ENCODE data around the gene DEFB132. TPM values are rescaled to one million over a fixed set of nuclear protein-coding genes. Genes with fewer than 3 reads are reported as not detected.

The DEFB132 gene
- total and polyA plus RNA-seq, 2 donors (not counting 3 experiments of a cell fraction or from before 2014, with no cell fraction given) = not detected

- FAIRE-seq (no peak), DNase-seq (ENCODE audit: low read depth, low spot score) (no peak)
- no peak overlapping the region for H3K4me3 ChIP-seq (replicated peaks in 1 of 3; ENCODE audit: insufficient read depth in 1 of 3, low read depth in 1 of 3, low read length in 3 of 3)
- BruUV-seq (replicated peaks) = no TSS peak
- intact Hi-C loops (cut with micrococcal nuclease) = no loop called here
- TF ChIP-seq POLR2AphosphoS5 (IDR thresholded peaks at IDR 0.05; ENCODE audit: insufficient read depth, low read depth, low read length) (no peak), POLR2A (IDR thresholded peaks at IDR 0.05; ENCODE audit: low read depth, low read length) (no peak), EZH2 (IDR thresholded peaks at IDR 0.05; ENCODE audit: borderline replicate concordance, low read depth, low read length, severe bottlenecking) (no peak), GATA2 (IDR thresholded peaks at IDR 0.05; ENCODE audit: insufficient read depth, insufficient read length, low read depth, low read length) (no peak), JUN (IDR thresholded peaks at IDR 0.05; ENCODE audit: borderline replicate concordance, insufficient read depth, insufficient read length, low read depth) (no peak), FOS (IDR thresholded peaks at IDR 0.05; ENCODE audit: borderline replicate concordance, insufficient read depth, low read length) (no peak), MYC (IDR thresholded peaks at IDR 0.05; ENCODE audit: low read depth, low read length) (no peak), MAX (IDR thresholded peaks at IDR 0.05; ENCODE audit: insufficient read depth, insufficient read length) (no peak), CTCF (IDR thresholded peaks at IDR 0.05; ENCODE audit: extremely low read depth in 1 of 2, insufficient read depth in 1 of 2, low read depth in 1 of 2, low read length in 2 of 2) (no peak)
- H3K9me1 ChIP-seq (replicated peaks; ENCODE audit: control insufficient read depth, extremely low read depth, insufficient read depth, low read length) = no peaks in the 10 kb centered on the region
- no peaks in the 10 kb centered on the region for H3K79me2 ChIP-seq (ENCODE audit: control insufficient read depth, insufficient read depth, low read length)
- peaks cover 2 to 10% of the 10 kb centered on the region in 2 experiments for H3K27me3 ChIP-seq (ENCODE audit: control insufficient read depth in 2 of 2, insufficient read depth in 2 of 2, low read length in 2 of 2)
- H3K4me1 ChIP-seq (ENCODE audit: control insufficient read depth, extremely low read depth, insufficient read depth, low read length) = no peaks in the 10 kb centered on the region
- H3K27ac ChIP-seq (ENCODE audit: insufficient read depth, low read depth, low read length) = no peak overlapping the region
- H3K4me2 ChIP-seq (ENCODE audit: insufficient read depth, low read length) = no peak overlapping the region
- CTCF ChIA-PET = no interaction called here
- no peaks in the 10 kb centered on the region for H4K20me1 ChIP-seq (replicated peaks; ENCODE audit: control insufficient read depth, extremely low read depth, insufficient read depth, low read length)
- no peak overlapping the region for H2AFZ ChIP-seq (ENCODE audit: low read depth, low read length)
- no peaks in the 10 kb centered on the region for H3K36me3 ChIP-seq (ENCODE audit: control insufficient read depth in 2 of 2, extremely low read depth in 1 of 2, insufficient read depth in 2 of 2, low read length in 2 of 2)
- H3K9ac ChIP-seq (replicated peaks; ENCODE audit: extremely low read depth, insufficient read depth, low read length) = no peak overlapping the region
- POLR2A ChIA-PET = no interaction called here
- dilution Hi-C loops (cut with MboI; ENCODE audit: extremely low pct_ligation_motif_present, low sequenced_read_pairs) = no loop called here
- no peaks in the 10 kb centered on the region for H3K9me3 ChIP-seq (replicated peaks; ENCODE audit: control insufficient read depth, insufficient read depth, low read length)
Observed at GRCh38 chr20:251354-251753, 6.2 kb upstream of the DEFB132 start.

Measured in endothelial cell of umbilical vein (primary cell).